BE2C (cell line): Measurements from ENCODE around the gene ABCB8.

Experiments
- DNase-seq: peaks from one replicate; pipeline ENCODE4 v3.0.0-alpha.2; 2020
- H3K27me3 ChIP-seq: fragments of 250-450 bp; sonication (Bioruptor Pico); 2 replicates; pipeline ENCODE4 v1.5.1; 2020; ENCODE audit warnings: mild to moderate bottlenecking
- H3K36me3 ChIP-seq: fragments of 250-450 bp; sonication (Bioruptor Pico); 2 replicates; pipeline ENCODE4 v1.5.1; 2020; ENCODE audit warnings: mild to moderate bottlenecking
- H3K4me1 ChIP-seq: fragments of 250-450 bp; sonication (Bioruptor Pico); 2 replicates; pipeline ENCODE4 v1.5.1; 2020
- H3K4me3 ChIP-seq: 2 replicates; pipeline ENCODE4 v1.5.1; 2011; ENCODE audit warnings: low read depth, low read length
- H3K9me3 ChIP-seq: fragments of 250-450 bp; sonication (Bioruptor Pico); 2 replicates; pipeline ENCODE4 v1.5.1; 2020
- CTCF ChIP-seq: IDR thresholded peaks from 2 replicates; pipeline ENCODE4 v1.5.1; 2012; ENCODE audit warnings: mild to moderate bottlenecking, low read depth, low read length

ABCB8 gene

GRCh38 chr7:151058781-151059366 is 30.6 kb downstream of the ABCB8 start:
- DNase-seq = no peak
- H3K4me1 ChIP-seq = peaks cover 22% of the 10 kb centered on the region
- TF ChIP-seq CTCF = no peak

GRCh38 chr7:151059367-151060112 is 31.3 kb downstream of the ABCB8 start, which contains the start of gene SLC4A2:
TSS of gene SLC4A2 (plus strand) at chr7:151059589. CDS start at chr7:151061988, 2,399 bp downstream.
- peaks cover 22% of the 10 kb centered on the region for H3K4me1 ChIP-seq
- DNase-seq = peak; percentile 79
- H3K27me3 ChIP-seq = no peaks in the 10 kb centered on the region
- peak; percentile 52 for TF ChIP-seq CTCF
- peak within 1 kb of the TSS; percentile 94 for H3K4me3 ChIP-seq
- no peaks in the 10 kb centered on the region for H3K9me3 ChIP-seq
- peaks cover 12% of the 10 kb centered on the region for H3K36me3 ChIP-seq

More at GRCh38 chr7:151058781-151059366, 30.6 kb downstream of the ABCB8 start:
- H3K9me3 ChIP-seq = no peaks in the 10 kb centered on the region
- H3K27me3 ChIP-seq = no peaks in the 10 kb centered on the region
- H3K4me3 ChIP-seq = peak overlapping the region; percentile 94
- H3K36me3 ChIP-seq = peaks cover 8% of the 10 kb centered on the region

- Histone ChIP-seq H3K4me1 (peaks cover 22% of the 10 kb centered on the region), H3K4me3 (peak overlapping the region; percentile 94), H3K27me3 (no peaks in the 10 kb centered on the region), H3K36me3 (peaks cover 17% of the 10 kb centered on the region), H3K9me3 (no peaks in the 10 kb centered on the region)
- TF ChIP-seq CTCF = no peak
- no peak for DNase-seq
Observed at GRCh38 chr7:151060113-151060415, 31.8 kb downstream of the ABCB8 start.

GRCh38 chr7:151060416-151061212 is 32.4 kb downstream of the ABCB8 start:
- TF ChIP-seq CTCF = peak; percentile 12
- H3K4me1 ChIP-seq = peaks cover 22% of the 10 kb centered on the region
- H3K4me3 ChIP-seq = peak overlapping the region; percentile 94
- H3K36me3 ChIP-seq = peaks cover 23% of the 10 kb centered on the region
- H3K9me3 ChIP-seq = no peaks in the 10 kb centered on the region
- no peaks in the 10 kb centered on the region for H3K27me3 ChIP-seq
- DNase-seq = peak; percentile 56

- DNase-seq = no peak
- TF ChIP-seq CTCF = no peak; the same call in 1 of the 2 replicates
- H3K4me3 ChIP-seq = peak overlapping the region; percentile 94
- peaks cover 22% of the 10 kb centered on the region for H3K4me1 ChIP-seq
- no peaks in the 10 kb centered on the region for H3K27me3 ChIP-seq
- H3K36me3 ChIP-seq = peaks cover 31% of the 10 kb centered on the region
- H3K9me3 ChIP-seq = no peaks in the 10 kb centered on the region
Observed at GRCh38 chr7:151061213-151062110, 33.2 kb downstream of the ABCB8 start.
